ENCODE results near the gene SMOC2. TPM values are rescaled to one million over a fixed set of nuclear protein-coding genes. Genes with fewer than 3 reads are reported as not detected.

SMOC2 gene
- total and polyA plus RNA-seq, 12 donors, result 6.6 to 39.1 (median 17.6) TPM

DNA sequence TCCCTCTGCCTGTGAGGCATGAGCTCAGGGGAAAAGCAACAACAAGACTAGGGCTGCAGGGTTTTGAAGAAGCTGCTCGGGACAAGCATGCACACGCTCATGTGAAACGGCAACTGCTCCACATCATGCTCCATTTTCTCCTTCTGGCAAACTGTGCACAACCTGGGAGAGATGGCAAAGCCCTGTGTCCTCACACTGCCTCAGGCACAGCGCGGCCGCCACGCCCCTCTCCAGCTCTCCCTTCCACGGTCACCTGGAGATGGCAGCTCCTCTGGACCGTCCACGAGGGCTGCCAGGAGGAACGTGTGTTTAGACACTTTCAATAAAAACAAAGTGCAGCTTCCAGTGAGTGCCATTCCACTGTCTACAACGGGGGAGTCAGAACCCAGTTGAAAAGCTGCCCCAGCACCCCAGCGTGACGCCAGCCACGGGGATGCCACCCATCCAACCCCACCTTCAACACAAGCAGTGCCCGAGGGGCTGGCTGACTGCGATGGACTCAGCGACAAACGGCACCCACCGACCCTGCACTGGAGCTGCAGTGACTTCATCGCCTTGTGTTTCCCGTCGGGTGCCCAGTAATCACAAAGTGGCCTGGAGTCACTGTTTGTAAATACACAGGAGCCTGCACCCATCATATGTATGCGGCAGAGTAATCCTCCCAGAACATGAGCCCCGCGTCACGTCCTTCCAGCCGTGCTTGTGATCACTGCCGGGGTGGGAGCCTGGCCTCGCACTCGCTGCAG is 16.1 kb downstream of the SMOC2 start:
- intact Hi-C loops (cut with DNase I), result loop anchor here in 2 of 10 donors (10.0 kb wide), 3 partner anchors 78 to 428 kb away; no protein-coding TSS in a partner anchor
- Histone ChIP-seq H3K27ac (no peak overlapping the region), H3K9me3 (no peaks in the 10 kb centered on the region), H3K27me3 (peaks cover 0 to 31% (median 17%) of the 10 kb centered on the region in 7 donors), H3K4me1 (peaks cover 0 to 31% (median 10%) of the 10 kb centered on the region in 9 donors), H3K4me3 (no peak overlapping the region), H3K36me3 (no peaks in the 10 kb centered on the region)
- TF ChIP-seq, protein P1, sequence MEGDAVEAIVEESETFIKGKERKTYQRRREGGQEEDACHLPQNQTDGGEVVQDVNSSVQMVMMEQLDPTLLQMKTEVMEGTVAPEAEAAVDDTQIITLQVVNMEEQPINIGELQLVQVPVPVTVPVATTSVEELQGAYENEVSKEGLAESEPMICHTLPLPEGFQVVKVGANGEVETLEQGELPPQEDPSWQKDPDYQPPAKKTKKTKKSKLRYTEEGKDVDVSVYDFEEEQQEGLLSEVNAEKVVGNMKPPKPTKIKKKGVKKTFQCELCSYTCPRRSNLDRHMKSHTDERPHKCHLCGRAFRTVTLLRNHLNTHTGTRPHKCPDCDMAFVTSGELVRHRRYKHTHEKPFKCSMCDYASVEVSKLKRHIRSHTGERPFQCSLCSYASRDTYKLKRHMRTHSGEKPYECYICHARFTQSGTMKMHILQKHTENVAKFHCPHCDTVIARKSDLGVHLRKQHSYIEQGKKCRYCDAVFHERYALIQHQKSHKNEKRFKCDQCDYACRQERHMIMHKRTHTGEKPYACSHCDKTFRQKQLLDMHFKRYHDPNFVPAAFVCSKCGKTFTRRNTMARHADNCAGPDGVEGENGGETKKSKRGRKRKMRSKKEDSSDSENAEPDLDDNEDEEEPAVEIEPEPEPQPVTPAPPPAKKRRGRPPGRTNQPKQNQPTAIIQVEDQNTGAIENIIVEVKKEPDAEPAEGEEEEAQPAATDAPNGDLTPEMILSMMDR (IDR thresholded peaks at IDR 0.05), result no peak
- ATAC-seq (no peak), DNase-seq (no peak)
- 88 to 89% methylated on average over 31 of the region's 31 CpGs for WGBS, 2 donors

DNA sequence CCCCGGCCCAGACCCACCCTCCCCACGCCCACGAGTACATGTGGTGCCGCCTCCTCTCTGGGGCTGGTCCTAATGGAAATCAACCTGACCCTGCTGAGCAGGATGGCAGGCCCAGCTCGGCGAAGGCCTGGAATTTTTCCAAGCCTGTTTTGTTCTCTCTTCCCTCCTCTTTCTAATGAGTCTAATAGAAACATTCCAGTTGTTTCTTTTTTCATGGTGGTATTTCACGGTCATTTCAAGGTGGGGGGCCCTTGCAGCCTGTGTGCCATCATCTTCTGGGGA is 16.6 kb downstream of the SMOC2 start:
- DNase-seq (no peak), ATAC-seq (no peak)
- H3K27me3 ChIP-seq, result peaks cover 0 to 36% (median 20%) of the 10 kb centered on the region in 7 donors
- no peaks in the 10 kb centered on the region for H3K36me3 ChIP-seq
- no peak overlapping the region for H3K27ac ChIP-seq
- intact Hi-C loops (cut with DNase I), result loop anchor here in 2 of 10 donors (10.0 kb wide), 3 partner anchors 77 to 427 kb away; no protein-coding TSS in a partner anchor
- peaks cover 0 to 26% (median 5%) of the 10 kb centered on the region in 9 donors for H3K4me1 ChIP-seq
- 53% methylated on average over 7 of the region's 7 CpGs for WGBS, 2 donors
- H3K4me3 ChIP-seq, result no peak overlapping the region
- H3K9me3 ChIP-seq, result no peaks in the 10 kb centered on the region
- TF ChIP-seq, protein P1 (IDR thresholded peaks at IDR 0.05), result no peak

DNA sequence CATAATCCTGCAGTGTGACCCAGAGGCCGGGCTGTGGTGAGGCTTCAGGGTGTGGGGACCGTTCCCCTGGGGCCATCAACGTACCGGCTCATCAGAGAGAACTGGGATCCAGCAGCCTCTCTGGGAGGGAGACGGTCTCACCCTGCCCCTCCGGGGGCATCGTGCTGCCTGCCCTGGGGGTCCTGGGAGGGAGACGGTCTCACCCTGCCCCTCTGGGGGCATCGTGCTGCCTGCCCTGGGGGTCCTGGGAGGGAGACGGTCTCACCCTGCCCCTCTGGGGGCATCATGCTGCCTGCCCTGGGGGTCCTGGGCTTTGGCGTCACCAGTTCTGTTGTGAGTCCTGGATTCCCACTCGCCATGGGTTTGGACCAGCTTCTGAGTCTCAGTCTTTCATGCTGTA is 17.1 kb downstream of the SMOC2 start:
- H3K9me3 ChIP-seq, result no peaks in the 10 kb centered on the region
- peaks cover 0 to 36% (median 21%) of the 10 kb centered on the region in 7 donors for H3K27me3 ChIP-seq
- DNase-seq, result no peak
- peaks cover 0 to 21% (median 2%) of the 10 kb centered on the region in 9 donors for H3K4me1 ChIP-seq
- TF ChIP-seq, protein P1 (IDR thresholded peaks at IDR 0.05), result no peak
- ATAC-seq, result no peak
- intact Hi-C loops (cut with DNase I), result loop anchor here in 2 of 10 donors (10.0 kb wide), 3 partner anchors 77 to 427 kb away; no protein-coding TSS in a partner anchor
- no peaks in the 10 kb centered on the region for H3K36me3 ChIP-seq
- no peak overlapping the region for H3K27ac ChIP-seq
- WGBS, 2 donors, result 82 to 85% methylated on average over 12 of the region's 12 CpGs
- H3K4me3 ChIP-seq, result no peak overlapping the region

DNA sequence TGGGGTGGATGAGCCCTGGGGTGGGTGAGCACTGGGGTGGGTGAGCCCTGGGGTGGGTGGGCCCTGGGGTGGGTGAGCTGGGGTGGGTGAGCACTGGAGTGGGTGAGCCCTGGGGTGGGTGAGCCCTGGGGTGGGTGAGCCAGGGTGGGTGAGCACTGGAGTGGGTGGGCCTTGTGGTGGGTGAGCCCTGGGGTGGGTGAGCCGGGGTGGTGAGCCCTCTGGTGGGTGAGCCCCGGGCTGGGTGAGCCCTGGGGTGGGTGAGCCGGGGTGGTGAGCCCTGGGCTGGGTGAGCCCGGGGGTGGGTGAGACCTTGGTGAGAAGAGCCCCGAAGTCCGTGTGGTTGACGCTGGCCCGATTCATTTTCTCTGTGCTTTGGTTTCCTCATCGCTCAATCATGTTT is 18.6 kb downstream of the SMOC2 start:
- no peak overlapping the region for H3K27ac ChIP-seq
- no peak for ATAC-seq
- no peak overlapping the region for H3K4me3 ChIP-seq
- no peaks in the 10 kb centered on the region for H3K36me3 ChIP-seq
- H3K4me1 ChIP-seq, result peaks cover 0 to 6% (median 0%) of the 10 kb centered on the region in 9 donors
- WGBS, 2 donors, result 95 to 96% methylated on average over 9 of the region's 9 CpGs
- no peaks in the 10 kb centered on the region for H3K9me3 ChIP-seq
- intact Hi-C loops (cut with DNase I), result loop anchor here in 2 of 10 donors (10.0 kb wide), 3 partner anchors 75 to 425 kb away; no protein-coding TSS in a partner anchor
- TF ChIP-seq, protein P1 (IDR thresholded peaks at IDR 0.05), result no peak
- DNase-seq, result no peak
- peaks cover 0 to 27% (median 21%) of the 10 kb centered on the region in 7 donors for H3K27me3 ChIP-seq
